Adrenal gland (tissue), 12 donors: Measurements from ENCODE around the gene PRSS8. TPM values are rescaled to one million over a fixed set of nuclear protein-coding genes. Genes with fewer than 3 reads are reported as not detected.

ENCODE experiments used
- DNase-seq, 7 donors: peaks; one replicate each; pipeline ENCODE4 v3.0.0-alpha.2; 2019 to 2020
- H3K27ac ChIP-seq, 5 donors: fragments of 200-600 bp; sonication (generic) in 4 of 5; 1 replicate in 3 of 5; 2 replicates in 2 of 5; pipeline versions ENCODE4 v1.5.1 to v1.8.0; 2016 to 2020; ENCODE audit warnings: mild to moderate bottlenecking in 1 of 5
- H3K27me3 ChIP-seq: fragments of 200-600 bp; 2 replicates; pipeline ENCODE4 v1.8.0; 2021
- H3K36me3 ChIP-seq, 2 donors: fragments of 200-600 bp; replicated peaks in 1 of 2; 1 replicate in 1 of 2; 2 replicates in 1 of 2; pipeline versions ENCODE4 v1.5.1 to v1.8.0; 2018 to 2022
- H3K4me1 ChIP-seq, 2 donors: fragments of 200-600 bp; replicated peaks in 1 of 2; 1 replicate in 1 of 2; 2 replicates in 1 of 2; pipeline versions ENCODE4 v1.5.1 to v1.8.0; 2018 to 2021
- H3K4me3 ChIP-seq, 4 donors: fragments of 200-600 bp; sonication (generic) in 3 of 4; one replicate each; pipeline ENCODE4 v1.5.1; 2016 to 2018
- H3K9me3 ChIP-seq, 3 donors: fragments of 200-600 bp; sonication (generic) in 1 of 3; replicated peaks in 1 of 3; 1 replicate in 2 of 3; 2 replicates in 1 of 3; pipeline versions ENCODE4 v1.5.1 to v1.8.0; 2016 to 2021
- CTCF ChIP-seq, 6 experiments: fragments of 450-650 bp in 4 of 6; fragments of 200-600 bp in 2 of 6; sonication (generic) in 1 of 6; IDR thresholded peaks; 1 replicate in 5 of 6; 2 replicates in 1 of 6; pipeline versions ENCODE4 v1.5.1 to v1.8.0; 2016 to 2021; ENCODE audit warnings: antibody characterized with exemption in 6 of 6, mild to moderate bottlenecking in 2 of 6, moderate library complexity in 1 of 6
- POLR2A ChIP-seq, 2 donors: fragments of 450-650 bp; IDR thresholded peaks; one replicate each; pipeline ENCODE4 v1.6.1; 2017; ENCODE audit warnings: antibody characterized with exemption in 2 of 2, mild to moderate bottlenecking in 2 of 2, moderate library complexity in 1 of 2
- WGBS, 4 donors: extraction: QIAGEN DNeasy Blood & Tissue Kit in 2 of 4; methylation state at CpG; one replicate each; pipeline versions ENCODE4 v1.1.5 to v1.1.7; 2013 to 2017; 5-methylcytosine and 5-hydroxymethylcytosine counted together
- intact Hi-C, 2 donors: fragments of 100-400 bp; cut with DNase I; formaldehyde crosslinking; loops; one replicate each; pipeline versions ENCODE4 v1.14.1 to v1.15.0; 2022 to 2023
- polyA plus RNA-seq, 3 donors: library from polyadenylated mRNA; stranded (reverse); fragments of 200-250 nt in 2 of 3; fragments of 350-450 nt in 1 of 3; fragmentation: Illumina TruSeq in 1 of 3; extraction: RNeasy Lipid Tissue Mini Kit (QIAGEN cat#74804) in 1 of 3; gene quantifications; one replicate each; pipeline ENCODE4 v1.2.3, GENCODE V29; 2013 to 2014
- total RNA-seq, 9 donors: library from RNA; depleted of rRNA in 4 of 9; stranded (reverse); fragments of >200 nt in 4 of 9; fragments of 120-200 nt in 1 of 9; fragmentation: NEBNext Ultra II Directional in 1 of 9; extraction: Animal tissue kit (Norgen Biotek cat#: 25700) in 1 of 9; gene quantifications; one replicate each; pipeline versions ENCODE4 v1.1.0 to v1.2.4, GENCODE V29; 2013 to 2023
- donor health status: healthy with polysubstance abuse.
- donor health status: Bipolar disorder and iron deficiency.
- donor health status: DM: yes; HTN: yes; CAD: no.
- donor health status: DM: no; HTN: no; CAD: no.
- donor health status: DM: no; HTN: no; CAD: no.
- donor health status: DM: yes; HTN: yes; CAD: no.

PRSS8 gene
- total and polyA plus RNA-seq, 12 donors: 0.16 to 1.8 (median 0.42) TPM; not detected in 5

DNA sequence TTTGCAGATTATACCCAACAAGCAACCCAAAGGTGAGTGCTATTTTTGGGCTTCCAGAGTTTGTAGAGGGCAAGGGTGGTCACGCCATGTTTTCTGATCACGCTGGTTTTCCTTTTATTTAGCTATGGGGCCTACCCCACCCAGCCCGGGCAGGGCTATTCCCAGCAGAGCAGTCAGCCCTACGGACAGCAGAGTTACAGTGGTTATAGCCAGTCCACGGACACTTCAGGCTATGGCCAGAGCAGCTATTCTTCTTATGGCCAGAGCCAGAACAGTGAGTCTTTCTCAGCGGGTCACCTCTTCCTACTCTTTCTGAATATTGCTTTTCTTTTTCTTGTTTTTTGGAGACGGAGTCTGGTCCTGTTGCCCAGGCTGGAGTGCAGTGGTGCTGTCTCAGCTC, 46.9 kb upstream of the PRSS8 start:
- TF ChIP-seq CTCF (IDR thresholded peaks at IDR 0.05): no peak
- no peak for TF ChIP-seq POLR2A (IDR thresholded peaks at IDR 0.05)
- Histone ChIP-seq H3K27ac (no peak overlapping the region), H3K27me3 (no peaks in the 10 kb centered on the region), H3K9me3 (no peaks in the 10 kb centered on the region), H3K4me3 (peak overlapping the region in 1 of 4 donors; percentile 85), H3K36me3 (peaks cover 0 to 52% of the 10 kb centered on the region in 2 donors), H3K4me1 (peaks cover 25 to 43% of the 10 kb centered on the region in 2 donors)
- no peak for DNase-seq
- WGBS, 4 donors: 37 to 46% (median 38%) methylated on average over 7 of the region's 7 CpGs
- intact Hi-C loops: no loop called here

DNA sequence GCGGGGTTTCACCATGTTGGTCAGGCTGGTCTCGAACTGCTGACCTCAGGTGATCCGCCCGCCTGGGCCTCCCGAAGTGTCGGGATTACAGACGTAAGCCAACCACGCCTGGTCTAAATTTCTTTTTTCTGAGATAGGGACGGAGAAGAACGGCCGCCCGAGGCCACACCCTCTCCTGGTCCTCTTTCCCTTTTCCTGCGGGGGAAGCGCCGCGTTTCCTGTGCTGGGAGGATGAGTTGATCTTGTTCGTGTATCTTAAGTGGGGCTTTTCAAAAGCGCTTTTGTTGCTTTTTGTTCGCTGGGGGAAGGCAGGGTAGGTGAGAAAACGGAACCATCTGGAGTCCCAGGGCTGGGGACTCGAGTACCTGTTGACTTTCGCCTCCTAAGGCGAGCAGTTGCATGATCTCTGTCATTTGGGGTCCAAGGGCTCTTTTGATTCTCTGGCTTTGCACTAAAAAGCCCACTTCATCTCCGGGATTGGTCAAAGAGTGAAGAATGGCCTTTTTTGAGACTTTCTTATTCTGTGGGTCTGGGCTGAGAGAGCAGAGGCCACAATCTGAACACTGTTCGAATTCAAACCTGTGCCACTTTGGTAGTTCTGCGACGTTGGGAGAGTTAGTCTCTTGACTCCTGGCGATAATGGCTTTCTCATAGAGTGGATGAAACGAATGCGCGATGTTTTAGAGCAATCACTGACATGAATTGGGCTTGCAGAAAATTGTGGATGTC, 45.7 kb upstream of the PRSS8 start:
- peak; percentile 37 to 68 (median 56) for DNase-seq
- intact Hi-C loops: no loop called here
- Histone ChIP-seq H3K4me1 (peaks cover 25 to 42% of the 10 kb centered on the region in 2 donors), H3K4me3 (peak overlapping the region; percentile 69 to 97 (median 80)), H3K9me3 (no peaks in the 10 kb centered on the region), H3K27me3 (no peaks in the 10 kb centered on the region), H3K36me3 (peaks cover 0 to 41% of the 10 kb centered on the region in 2 donors), H3K27ac (peak overlapping the region in 4 of 5 donors; percentile 91 to 97 (median 96))
- WGBS, 4 donors: 7 to 11% (median 10%) methylated on average over 30 to 31 of the region's 31 CpGs
- no peak for TF ChIP-seq POLR2A (IDR thresholded peaks at IDR 0.05)

GRCh38 chr16:31179747-31180459, 44.4 kb upstream of the PRSS8 start, which contains the start of gene FUS:
TSS of gene FUS (plus strand) at chr16:31180139. CDS start at chr16:31180215, 76 bp downstream.
- H3K27ac ChIP-seq: peak within 1 kb of the TSS; percentile 79 to 97 (median 95)
- H3K4me1 ChIP-seq: peaks cover 25 to 36% of the 10 kb centered on the region in 2 donors
- DNase-seq: peak; percentile 87 to 96 (median 93)
- peak; percentile 99 for TF ChIP-seq POLR2A (IDR thresholded peaks at IDR 0.05)
- TF ChIP-seq CTCF (IDR thresholded peaks at IDR 0.05): peak in 3 of 6 experiments; percentile 9 to 28 (median 13)
- WGBS, 4 donors: 0% methylated on average over 12 to 69 of the region's 69 CpGs
- H3K36me3 ChIP-seq: peaks cover 0 to 27% of the 10 kb centered on the region in 2 donors
- no peaks in the 10 kb centered on the region for H3K9me3 ChIP-seq
- intact Hi-C loops: loop anchor here in 1 of 2 donors (5.0 kb wide), 1 partner anchor 73 kb away; the partner anchor contains the start of gene BCKDK
- H3K4me3 ChIP-seq: peak within 1 kb of the TSS; percentile 73 to 97 (median 80)
- H3K27me3 ChIP-seq: no peaks in the 10 kb centered on the region

GRCh38 chr16:31179219-31179746, 43.8 kb upstream of the PRSS8 start:
- peaks cover 0 to 21% of the 10 kb centered on the region in 2 donors for H3K36me3 ChIP-seq
- H3K4me3 ChIP-seq: peak overlapping the region; percentile 19 to 97 (median 60)
- 3 to 6% (median 5%) methylated on average over 11 to 27 of the region's 27 CpGs for WGBS, 4 donors
- peaks cover 25 to 36% of the 10 kb centered on the region in 2 donors for H3K4me1 ChIP-seq
- intact Hi-C loops: loop anchor here in 1 of 2 donors (5.0 kb wide), 1 partner anchor 72 kb away; the partner anchor contains the start of gene BCKDK
- DNase-seq: peak in 1 of 7 donors; percentile 23
- peak overlapping the region; percentile 79 to 97 (median 95) for H3K27ac ChIP-seq
- TF ChIP-seq POLR2A (IDR thresholded peaks at IDR 0.05) (no peak), CTCF (IDR thresholded peaks at IDR 0.05) (no peak)
- no peaks in the 10 kb centered on the region for H3K27me3 ChIP-seq
- no peaks in the 10 kb centered on the region for H3K9me3 ChIP-seq
